HG02973 (cell line): ENCODE data around the gene ZDHHC8.

Source experiments
- ATAC-seq: cut with Tn5 transposase; IDR thresholded peaks from one replicate; pipeline ENCODE4 v1.9.1; 2021; ENCODE audit warnings: moderate library complexity; ENCODE audit not compliant: unreplicated experiment

ZDHHC8 gene

DNA sequence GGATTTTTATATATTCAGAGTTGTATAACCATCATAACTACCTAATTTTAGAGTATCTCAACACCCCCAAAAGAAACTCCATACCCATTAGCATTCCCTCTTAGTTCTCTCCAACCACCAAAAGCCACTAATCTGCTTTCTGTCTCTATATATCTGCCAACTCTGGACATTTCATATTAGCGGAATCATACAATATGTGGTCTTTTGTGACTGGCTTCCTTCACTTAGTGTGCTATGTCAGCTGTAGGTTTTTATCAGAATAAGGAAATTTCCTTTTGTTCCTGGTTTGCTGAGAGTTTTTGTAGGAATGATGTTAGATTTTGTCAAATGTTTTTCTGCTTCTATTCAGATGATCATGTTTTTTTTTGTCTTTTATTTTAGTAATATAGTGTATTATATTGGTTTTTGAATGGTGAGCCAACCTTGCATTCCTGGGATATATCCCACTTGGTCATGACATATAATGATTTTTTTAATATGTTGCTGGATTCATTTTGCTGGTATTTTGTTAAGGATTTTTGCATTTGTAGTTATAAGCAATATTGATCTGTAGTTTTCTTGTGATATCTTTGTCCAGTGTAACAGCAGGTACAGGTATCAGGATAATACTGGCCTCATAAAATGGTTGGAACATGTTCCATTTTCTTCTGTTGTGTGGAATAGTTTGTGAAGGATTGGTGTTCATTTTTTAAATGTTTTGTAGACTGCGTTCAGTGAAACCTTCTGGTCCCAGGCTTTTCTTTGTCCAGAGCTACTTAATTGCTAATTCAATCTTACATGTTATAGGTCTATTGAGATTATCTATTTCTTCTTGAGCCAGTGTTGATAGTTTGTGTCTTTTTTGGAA lies 34.8 kb upstream of the ZDHHC8 start:
- no peak for ATAC-seq

DNA sequence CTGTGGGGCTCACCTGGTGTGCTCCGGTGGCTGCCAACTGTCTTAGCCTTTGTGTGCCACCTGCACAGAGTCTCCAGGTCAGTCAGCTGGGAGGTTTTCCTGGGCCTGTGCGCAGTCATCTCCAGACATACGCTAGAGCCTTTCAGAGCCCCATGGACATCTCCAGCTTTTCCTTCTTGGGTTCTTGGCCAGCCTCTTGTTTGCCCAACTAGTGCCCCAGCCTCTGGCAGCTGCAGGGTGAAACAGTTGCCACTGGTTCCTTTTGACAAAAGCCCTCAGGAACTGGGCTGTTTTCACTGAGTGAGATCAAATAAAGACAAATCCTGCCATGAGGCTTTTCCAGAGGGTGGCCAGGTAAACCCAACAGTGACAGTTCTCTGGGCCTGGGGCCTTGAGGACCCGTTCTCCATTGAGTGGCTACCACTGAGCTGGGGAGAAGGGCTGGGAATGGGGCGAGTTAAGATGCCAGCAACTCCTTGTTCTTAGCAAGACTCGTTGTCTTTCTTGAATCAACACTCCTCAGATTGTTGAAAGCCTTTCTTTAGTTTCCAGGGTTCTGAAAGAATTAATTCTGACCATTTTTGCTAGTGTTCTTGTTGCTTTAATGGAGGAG lies 32.4 kb upstream of the ZDHHC8 start:
- no peak for ATAC-seq

DNA sequence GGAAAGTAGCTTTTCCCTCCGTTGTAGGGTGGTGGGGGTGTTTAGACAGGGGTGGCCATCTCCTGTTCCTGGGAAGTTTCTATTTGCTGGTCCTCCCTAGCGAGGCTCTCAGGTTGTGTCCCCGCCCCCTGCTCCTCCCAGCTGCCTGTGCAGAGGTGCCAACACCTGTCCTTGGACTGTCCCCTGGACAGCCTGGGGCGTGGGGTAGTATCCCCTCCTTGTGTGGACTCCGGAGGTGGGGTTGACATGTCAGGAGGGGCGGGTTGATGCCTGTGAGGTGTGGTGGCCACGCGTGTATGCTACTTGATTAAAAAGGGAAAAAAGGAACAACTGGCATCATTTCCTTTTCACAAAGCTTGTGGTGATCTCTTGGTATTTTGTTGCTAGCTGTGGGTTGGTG lies 30.0 kb upstream of the ZDHHC8 start:
- ATAC-seq: no peak

DNA sequence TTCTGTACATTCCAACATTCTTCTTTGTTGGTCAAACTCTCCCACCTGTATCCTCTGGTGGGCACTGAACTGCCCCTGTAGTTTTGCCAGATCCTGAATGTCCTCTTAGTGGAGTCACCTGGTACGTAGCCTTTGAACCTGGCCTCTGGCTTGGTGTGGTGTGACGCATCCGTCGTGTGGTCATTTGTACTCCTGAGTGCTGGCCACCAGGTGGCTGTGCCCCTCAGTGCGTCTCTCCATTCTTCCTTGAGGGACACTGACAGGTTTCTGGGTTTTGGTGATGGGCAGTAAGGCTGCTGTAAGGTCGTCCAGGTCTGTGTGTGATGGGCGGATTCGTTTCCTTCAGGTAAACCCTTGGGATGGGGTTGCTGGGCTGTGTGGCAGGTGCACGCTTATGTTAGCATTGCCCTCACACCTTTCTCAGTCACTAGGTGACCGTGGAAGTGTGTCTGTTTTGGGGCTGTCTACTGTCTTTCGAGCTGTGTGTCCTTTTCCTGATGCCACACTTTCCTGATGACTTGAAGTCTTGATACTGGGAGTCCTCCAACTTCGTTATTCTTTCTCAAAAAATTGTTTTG lies 29.3 kb upstream of the ZDHHC8 start:
- ATAC-seq: no peak

DNA sequence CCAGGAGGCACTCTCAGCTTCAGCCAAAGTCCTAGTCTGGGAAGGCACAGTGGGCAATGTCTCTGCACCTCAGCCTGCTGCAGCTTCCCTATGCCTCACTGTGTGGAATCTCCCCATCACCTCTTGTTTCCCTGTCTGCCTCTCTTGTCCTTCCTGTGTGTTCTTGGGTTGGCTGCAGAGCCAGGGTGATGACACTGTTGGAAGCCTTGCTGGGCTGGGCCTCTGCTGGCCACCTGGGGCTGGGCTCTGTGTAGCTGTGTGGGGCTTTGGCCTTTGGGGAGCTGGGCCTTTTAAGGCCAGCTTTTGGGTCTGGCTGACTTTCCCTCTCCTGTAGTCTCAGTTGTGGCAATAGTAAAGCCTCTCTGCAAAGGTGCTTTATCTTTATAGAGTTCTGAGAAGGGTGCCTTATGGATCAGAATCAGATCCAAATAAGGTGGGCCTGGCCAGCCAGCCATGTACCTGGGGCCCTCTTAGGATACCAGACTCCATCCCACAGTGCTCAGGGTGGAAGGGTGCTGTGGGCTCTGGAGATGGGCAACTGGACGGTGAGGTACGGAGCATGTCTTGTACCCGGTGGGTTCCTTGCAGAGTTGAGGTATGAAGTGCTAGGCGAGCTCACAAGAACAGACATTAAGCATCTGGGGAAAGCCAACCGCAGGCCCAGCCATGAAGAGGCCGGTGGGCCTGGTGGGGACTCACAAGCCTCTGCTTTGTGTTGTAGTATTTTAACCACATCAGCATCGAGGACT lies 26.0 kb upstream of the ZDHHC8 start:
- ATAC-seq: no peak

DNA sequence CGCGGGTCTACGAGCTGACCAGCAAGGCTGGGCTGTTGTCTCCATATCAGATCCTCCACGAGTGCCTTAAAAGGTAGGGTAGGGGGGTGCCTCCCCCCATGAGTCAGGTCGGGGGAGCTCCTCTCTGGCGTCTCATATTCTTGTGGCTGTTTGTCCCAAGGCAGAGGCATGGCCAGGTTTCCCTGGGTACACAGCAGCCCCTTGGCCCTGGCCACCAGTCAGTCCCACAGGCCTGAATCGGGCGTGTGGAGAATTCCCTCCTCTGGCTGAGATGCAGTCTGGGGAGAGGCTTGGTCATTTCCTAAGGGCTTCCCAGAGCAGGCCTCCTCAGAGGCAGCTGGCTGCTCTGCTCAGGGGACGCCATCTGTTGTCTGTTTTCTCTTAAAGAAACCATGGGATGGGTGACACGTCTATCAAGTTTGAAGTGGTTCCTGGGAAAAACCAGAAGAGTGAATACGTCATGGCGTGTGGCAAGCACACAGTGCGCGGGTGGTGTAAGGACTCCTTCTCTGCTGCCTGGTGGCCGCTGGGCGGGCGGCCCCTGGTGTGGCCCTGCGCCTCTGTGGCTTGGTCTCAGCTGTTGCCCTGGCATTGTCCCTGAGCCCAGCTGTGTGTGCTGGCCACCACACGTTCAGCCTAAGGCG lies 25.3 kb upstream of the ZDHHC8 start:
- ATAC-seq: no peak

DNA sequence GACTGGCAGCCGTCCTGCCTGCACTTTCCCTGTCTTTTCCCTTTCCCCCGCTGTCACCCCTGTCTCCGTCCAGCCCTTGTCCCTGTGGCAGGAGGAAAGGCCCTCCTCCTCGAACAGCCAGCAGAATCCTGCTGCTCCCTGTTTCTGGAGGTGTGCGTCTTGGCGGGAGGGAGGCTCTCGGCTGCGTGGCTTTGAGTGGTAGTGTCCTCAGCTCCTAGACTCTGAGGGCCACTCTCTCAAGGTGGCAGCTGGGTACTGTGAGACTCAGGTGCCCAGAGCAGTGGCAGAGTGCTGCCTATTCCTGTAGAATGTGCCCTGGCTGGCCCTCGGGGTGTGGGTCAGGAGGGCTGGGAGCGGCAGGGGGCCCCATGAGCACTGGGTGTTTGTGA lies 24.8 kb upstream of the ZDHHC8 start:
- no peak for ATAC-seq

DNA sequence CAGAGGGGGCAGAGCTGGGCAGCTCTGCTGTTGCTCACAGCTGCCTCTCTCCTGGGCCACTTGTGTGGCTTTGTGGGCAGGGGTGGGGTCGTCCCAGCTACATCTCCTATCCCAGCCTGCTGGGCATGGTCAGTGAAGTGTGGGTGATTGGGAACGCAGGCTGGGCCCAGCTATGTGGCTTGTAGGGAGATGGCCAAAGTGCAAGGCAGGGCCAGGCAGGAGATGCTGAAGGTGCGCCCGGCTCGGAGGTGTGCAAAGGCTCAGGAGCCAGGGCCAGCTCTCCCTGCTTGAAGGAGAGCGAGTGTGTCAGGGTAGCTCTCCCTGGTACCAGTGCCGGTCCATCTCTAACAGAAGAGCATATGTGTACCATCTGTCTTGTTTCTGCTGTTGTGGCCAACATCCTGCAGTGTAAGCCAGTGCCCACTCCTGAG lies 24.1 kb upstream of the ZDHHC8 start:
- ATAC-seq: no peak

DNA sequence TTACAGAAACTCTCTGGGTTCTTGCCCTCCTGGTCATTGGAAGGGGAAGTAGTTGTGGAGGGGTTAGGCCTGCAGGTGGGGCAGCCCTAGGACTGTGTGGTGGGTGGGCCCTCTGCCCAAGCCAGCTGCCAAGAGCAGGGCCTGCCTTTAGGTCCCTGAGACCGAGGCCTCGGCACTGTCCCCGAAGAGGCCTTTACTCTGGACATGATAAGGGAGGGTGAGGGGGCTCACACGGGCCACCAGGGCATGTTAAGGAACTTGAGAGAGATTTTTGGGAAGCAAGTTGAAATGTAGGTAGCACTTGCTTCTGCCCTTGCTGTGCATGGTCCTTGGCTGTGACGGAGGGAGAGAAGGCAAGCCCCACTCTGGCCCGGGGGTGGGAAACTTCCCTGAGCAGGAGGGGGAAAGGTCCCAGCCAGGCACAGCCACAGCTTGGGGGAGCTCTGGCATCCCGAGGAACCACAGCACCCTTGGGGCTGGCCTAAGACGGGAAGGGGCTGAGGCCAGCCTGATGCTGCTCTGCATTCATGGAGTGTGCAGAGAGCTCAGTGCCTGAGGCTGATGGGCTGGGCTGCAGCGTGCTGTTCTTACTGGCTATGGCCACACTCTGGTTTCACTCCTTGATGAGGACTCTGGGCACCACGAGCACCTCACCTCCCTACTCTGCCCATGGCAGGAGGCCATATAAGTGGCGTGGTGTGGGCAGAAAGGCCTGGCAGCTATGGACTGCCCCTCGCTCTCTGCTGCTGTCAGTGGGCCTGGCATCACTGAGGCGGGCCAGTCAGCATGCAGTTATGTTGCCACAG lies 23.4 kb upstream of the ZDHHC8 start:
- no peak for ATAC-seq

DNA sequence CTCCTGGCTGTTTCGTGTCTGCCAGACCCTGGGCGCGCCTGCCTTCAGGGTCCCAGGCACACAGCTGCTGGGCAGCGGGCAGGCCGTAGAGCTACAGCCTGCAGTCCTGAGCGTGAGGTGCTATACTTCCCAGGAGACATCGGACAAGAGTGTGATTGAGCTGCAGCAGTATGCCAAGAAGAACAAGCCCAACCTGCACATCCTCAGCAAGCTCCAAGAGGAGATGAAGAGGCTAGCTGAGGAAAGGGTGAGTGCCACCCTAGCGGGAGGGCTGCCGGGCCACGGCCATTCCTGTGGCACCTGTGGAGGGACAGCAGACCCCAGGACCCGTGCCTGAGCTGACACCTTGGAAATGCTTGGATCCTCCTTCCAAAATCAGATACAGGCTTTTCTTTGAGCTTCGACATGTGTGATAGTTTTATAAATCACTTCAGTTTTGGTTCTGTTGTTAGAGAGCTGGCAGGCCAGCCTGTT lies 22.8 kb upstream of the ZDHHC8 start:
- ATAC-seq: no peak

DNA sequence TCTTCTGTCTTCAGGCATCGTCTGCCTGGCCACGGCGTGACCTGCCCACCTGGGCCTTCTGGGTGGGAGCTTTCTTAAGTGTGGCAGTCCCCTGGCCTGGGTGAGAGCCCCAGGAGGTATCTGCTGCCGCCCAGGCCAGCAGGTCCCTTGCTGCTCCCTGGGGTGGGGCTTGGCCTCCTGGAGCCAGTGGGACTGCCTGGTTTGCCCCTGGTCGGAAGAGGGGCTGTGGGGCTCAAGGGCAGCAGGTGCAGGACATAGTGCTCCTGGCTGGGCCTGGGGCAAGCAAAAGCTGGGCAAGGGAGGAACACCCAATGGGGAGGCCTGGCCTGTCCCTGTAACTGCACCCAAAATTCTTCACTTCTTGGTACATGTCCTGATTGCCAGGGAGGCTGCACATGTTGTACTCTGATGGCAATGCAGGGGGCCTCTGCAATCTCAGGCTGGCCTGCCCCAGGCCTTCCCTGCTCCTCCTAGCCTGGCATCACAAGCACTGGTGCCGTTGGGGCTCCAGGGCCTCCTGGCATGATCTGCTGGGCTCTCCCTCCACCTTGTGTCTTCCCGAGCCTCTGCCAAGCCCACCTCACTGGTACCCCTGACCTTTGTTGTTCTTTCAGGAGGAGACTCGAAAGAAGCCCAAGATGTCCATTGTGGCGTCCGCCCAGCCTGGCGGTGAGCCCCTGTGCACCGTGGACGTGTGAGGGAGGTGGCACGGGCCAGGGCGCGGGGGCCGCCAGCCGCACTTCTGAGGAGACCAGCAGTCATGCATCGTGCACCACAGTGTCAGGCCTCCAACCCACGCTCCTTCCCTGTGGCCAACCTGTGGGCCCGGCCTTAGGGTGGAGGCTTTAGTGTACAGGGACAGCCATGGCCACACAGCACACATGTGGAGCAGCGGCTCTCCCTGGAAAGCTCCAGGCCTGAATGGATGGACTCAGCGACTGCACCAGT lies 21.9 kb upstream of the ZDHHC8 start:
- no peak for ATAC-seq

DNA sequence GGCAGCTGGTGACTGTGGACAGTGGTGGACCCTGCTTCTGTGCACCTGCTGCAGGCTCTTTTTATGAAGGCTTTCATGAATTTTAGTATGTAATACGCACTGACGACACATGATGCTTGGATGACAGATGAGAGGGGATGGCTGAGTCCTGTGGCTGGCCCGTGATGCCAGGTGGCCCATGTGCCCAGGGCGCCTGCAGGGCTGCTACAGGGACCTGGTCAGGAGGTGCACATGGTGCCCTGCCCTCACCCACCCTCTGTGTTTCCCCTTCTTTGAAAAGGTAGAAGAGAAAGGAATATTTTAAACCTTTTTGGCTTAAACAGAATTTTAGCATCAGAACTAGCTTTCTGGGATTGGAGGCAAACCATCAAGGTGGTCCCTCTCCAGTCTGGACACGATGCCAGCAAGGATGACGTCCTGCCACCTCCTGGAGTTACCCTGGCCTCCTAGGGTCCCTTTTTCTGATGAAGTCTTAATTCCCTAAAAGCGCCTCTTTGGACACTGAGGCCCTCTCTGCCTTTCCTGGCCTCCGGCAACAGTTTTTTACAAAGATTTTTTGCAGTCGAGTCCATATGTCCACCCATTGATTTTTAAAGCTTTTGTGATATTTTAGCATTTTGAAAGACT lies 21.1 kb upstream of the ZDHHC8 start:
- no peak for ATAC-seq

DNA sequence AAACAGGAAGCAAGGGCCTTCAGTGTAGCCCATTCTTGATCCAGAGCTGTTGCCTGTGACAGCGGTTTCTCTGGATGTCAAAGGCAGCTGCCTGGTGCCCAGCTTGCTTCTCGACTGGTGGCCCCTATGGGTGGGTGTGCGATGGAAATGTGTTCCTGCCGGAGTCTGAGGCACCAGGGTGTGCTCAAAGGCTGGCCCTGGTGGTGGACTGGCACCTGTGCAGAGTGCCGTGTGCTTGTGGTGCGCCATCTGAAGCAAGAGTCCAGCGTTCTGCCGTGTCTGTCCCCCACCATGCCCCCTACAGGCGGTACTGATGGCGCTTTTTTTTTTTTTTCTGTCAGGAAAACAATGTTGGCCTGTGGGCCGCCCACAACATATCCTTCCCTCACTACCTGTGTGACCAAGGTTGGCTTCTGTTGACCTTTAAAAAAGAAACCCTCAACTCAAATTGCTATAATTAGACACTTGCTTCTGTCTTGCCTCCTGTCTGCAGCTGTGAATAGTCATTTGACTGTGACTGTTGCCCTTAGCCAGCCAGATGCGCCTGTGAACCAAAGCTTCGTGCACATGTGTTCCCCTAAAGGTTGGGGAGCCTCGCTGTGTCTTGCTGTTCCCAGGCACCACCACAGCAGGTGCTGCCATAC lies 20.4 kb upstream of the ZDHHC8 start:
- no peak for ATAC-seq

DNA sequence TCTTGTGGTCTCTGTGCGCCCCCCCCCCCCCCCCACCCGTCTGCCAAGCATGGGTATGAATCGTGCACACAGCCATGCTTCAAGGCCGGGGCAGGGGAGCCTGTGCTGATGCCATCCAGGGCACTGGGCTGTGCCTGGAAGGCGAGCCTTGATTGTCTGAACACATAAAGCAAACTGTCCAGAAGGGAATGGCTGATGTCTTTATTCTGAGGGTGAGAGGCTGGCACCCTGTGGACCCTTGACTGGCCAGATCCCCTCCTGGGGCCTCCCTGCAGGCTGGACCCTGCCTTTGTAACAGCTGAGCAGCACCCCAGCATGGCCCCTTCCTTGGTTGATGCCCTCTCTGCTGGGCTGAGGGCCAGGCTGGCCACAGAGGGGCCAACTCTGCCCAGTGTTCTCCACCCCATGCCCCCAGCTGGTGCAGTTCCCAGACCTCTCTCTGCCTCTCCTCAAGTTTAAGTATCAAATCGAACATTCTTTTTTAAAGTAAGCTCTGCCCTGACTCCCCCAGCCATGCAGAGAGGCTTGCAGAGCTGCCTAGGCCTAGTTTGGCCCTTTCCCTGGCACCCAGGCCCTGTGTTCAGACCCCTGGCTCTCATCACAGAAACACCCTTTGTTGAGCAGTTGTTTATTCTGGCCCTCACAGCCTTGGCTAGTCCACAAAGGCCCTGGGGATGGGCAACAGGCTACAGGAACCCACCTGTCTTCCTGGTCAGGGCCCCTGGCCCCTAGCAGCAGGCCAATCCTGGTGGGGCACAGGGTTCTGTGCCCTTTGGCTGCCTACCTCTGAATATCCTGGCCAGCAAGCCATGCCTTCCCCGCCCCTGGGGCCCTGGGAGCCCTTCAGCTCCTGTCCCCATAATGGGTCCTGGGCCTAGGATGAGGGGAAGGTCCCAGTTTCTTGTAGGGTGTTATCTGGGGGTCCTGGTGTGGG lies 19.6 kb upstream of the ZDHHC8 start:
- ATAC-seq: no peak

DNA sequence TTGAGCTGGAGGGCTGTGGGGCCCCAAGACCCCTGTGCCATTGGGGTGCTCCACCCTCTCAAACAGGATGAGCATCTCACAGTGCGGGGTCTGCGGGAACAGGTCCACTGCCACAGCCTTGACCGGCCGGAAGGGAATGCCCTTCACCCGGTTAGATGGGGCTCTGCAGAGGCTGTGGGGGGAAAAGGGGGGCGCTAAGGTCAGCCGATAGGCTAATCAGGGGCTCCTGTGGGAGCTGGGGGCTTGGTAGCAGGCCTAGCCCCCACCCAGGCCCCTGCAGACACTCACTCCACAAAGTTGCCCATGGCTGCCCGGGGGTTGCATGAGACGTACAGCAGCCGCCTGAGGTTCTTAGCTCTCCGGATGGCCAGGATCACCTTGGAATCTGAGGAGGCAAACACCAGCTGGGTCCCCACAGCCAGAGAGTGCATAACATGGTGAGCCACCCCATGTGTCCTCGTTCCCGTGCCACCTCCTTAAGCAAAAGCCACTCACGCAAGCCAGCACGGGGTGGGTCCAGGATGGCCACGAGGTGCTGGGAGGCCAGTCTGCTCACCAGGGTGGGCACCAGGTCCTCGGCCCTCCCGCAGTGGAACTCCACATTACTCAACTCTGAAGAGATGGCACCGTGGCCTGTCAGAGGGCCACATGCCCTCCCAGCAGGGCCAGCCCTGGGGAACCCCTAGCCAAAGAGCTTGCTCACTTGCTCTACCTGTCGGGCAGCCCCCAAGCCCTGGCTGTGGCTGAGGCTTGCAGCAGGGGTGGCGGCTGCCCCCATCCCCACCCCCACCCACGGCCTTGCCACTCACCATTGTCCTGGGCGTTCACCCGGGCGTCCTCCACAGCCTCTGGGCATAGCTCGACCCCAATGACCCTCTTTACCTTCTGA lies 18.7 kb upstream of the ZDHHC8 start:
- no peak for ATAC-seq
